AG09319 (cell line): Measurements from ENCODE around the gene CPLX1.
"Not testable (repeated sequence)": the region's sequence is repeated elsewhere in the genome, so short reads cannot be mapped to it uniquely, and the experiment has no call there.

Source experiments
- DNase-seq: peaks from one replicate; pipeline ENCODE4 v3.0.0-alpha.2; 2010; ENCODE audit warnings: low read depth; ENCODE audit errors: extremely low read depth
- TF ChIP-seq, protein P1 (sequence below): IDR thresholded peaks from 2 replicates; pipeline ENCODE4 v1.5.1; 2011; ENCODE audit warnings: low read depth, mild to moderate bottlenecking, inconsistent platforms, low read length, moderate library complexity

CPLX1 gene

GRCh38 chr4:818106-818921 lies 7.6 kb downstream of the CPLX1 start:
- TF ChIP-seq, protein P1, sequence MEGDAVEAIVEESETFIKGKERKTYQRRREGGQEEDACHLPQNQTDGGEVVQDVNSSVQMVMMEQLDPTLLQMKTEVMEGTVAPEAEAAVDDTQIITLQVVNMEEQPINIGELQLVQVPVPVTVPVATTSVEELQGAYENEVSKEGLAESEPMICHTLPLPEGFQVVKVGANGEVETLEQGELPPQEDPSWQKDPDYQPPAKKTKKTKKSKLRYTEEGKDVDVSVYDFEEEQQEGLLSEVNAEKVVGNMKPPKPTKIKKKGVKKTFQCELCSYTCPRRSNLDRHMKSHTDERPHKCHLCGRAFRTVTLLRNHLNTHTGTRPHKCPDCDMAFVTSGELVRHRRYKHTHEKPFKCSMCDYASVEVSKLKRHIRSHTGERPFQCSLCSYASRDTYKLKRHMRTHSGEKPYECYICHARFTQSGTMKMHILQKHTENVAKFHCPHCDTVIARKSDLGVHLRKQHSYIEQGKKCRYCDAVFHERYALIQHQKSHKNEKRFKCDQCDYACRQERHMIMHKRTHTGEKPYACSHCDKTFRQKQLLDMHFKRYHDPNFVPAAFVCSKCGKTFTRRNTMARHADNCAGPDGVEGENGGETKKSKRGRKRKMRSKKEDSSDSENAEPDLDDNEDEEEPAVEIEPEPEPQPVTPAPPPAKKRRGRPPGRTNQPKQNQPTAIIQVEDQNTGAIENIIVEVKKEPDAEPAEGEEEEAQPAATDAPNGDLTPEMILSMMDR = no peak
- DNase-seq = no peak

DNA sequence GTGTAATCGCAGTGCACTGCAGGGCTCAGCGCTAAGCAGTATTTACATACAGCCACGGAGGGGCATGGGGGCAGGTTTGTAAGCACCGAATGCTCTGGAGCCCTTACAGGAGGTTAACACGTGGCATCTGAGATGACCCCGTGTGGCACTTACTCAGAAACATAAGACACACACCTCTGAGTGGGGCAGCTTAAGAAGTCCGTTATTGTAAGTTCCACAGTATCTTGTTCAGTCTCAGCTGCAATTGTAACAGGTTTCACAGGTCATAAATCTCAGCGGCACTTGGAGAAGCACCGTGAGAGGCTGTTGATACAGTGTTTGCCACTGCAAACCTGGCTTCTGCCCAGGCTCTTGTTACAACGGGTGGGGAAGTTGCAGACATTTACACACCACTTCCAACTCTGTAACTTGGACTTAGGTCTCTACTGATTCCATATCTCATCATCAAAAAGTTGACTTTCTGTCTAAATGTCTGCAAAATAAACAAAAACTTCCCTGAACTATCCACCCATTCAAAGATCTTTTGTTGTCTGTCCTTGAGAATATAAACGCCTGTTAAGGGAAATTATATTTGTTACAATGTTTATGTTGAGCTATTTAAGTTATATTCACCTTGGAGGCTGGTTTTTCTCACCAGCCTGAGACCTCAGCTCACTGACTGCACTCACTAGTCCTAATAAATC lies 10.3 kb downstream of the CPLX1 start:
- DNase-seq = no peak
- TF ChIP-seq, protein P1 = no peak

GRCh38 chr4:814312-814850 lies 11.5 kb downstream of the CPLX1 start:
- no peak for DNase-seq
- TF ChIP-seq, protein P1 = no peak

DNA sequence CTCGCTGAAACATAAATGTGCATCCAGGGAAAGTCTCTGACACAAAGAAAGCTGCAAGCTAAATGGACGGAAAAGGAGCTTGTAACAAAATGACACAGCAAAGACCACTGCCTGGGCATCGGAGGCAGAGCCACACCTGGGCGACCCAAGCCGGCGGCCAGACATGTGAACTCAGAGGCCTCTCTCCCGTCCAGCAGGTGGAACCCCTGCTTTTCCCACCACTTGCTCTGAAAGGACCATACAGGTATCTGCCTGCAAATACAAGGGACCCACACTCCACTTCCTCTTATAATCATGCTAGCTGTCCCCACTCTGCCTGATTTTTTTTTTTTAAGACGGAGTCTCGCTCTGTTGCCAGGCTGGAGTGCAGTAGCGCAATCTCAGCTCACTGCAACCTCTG lies 12.0 kb downstream of the CPLX1 start:
- DNase-seq = no peak
- TF ChIP-seq, protein P1 = no peak

- TF ChIP-seq, protein P1 = no peak
- no peak for DNase-seq
These were observed 16.9 kb downstream of the CPLX1 start for GRCh38 chr4:808860-809570.

DNA sequence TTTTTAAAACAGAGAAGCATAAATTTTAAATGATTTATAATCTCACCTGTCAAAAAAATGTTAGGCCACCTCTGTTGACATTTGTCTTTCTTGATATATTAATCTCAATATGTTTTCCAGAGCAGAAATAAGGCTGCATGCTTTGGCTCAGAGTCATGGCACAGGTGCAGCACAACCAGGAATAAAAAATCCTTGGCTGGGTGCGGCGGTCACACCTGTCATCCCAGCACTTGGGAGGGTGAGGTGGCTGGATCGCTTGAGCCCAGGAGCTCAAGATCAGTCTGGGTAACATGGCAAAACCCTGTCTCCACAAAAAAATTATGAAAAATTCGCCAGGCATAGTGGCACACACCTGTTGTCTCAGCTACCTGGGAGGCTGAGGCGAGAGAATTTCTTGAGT lies 18.1 kb downstream of the CPLX1 start:
- TF ChIP-seq, protein P1 = no peak

DNA sequence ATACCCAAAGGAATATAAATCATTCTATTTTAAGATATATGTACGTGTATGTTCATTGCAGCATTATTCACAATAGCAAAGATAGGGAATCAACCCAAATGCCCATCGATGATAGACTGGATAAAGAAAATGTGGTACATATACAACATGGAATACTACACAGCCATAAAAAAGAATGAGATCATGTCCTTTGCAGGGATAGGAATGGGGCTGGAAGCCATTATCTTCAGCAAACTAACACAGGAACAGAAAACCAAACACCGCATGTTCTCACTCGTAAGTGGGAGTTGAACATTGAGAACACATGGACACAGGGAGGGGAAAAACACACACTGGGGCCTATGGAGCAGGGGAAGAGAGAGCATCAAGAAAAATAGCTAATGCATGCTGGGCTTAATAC lies 18.9 kb downstream of the CPLX1 start:
- DNase-seq = not testable (repeated sequence)

More for the DNA sequence above, 18.1 kb downstream of the CPLX1 start:
- no peak for DNase-seq
